Adipose tissue (tissue), 3 donors: ENCODE results near the gene ORC3. TPM values are rescaled to one million over a fixed set of nuclear protein-coding genes. Genes with fewer than 3 reads are reported as not detected.

Experiments
- H3K27ac ChIP-seq: one replicate; pipeline ENCODE4 v1.5.1; 2013; ENCODE audit warnings: low read depth, low read length
- WGBS, 3 donors: extraction: QIAGEN DNeasy Blood & Tissue Kit; methylation state at CpG; one replicate each; pipeline ENCODE4 v1.1.7; 2013; 5-methylcytosine and 5-hydroxymethylcytosine counted together
- polyA plus RNA-seq, 3 donors: library from polyadenylated mRNA; stranded (reverse); fragments of 200-250 nt; gene quantifications; one replicate each; pipeline ENCODE4 v1.2.3, GENCODE V29; 2013
- donor health status: healthy with polysubstance abuse.
- donor health status: Bipolar disorder and iron deficiency.
- donor health status: healthy.

The ORC3 gene
- polyA plus RNA-seq, 3 donors, result 7.9 to 20.7 (median 11.6) TPM

DNA sequence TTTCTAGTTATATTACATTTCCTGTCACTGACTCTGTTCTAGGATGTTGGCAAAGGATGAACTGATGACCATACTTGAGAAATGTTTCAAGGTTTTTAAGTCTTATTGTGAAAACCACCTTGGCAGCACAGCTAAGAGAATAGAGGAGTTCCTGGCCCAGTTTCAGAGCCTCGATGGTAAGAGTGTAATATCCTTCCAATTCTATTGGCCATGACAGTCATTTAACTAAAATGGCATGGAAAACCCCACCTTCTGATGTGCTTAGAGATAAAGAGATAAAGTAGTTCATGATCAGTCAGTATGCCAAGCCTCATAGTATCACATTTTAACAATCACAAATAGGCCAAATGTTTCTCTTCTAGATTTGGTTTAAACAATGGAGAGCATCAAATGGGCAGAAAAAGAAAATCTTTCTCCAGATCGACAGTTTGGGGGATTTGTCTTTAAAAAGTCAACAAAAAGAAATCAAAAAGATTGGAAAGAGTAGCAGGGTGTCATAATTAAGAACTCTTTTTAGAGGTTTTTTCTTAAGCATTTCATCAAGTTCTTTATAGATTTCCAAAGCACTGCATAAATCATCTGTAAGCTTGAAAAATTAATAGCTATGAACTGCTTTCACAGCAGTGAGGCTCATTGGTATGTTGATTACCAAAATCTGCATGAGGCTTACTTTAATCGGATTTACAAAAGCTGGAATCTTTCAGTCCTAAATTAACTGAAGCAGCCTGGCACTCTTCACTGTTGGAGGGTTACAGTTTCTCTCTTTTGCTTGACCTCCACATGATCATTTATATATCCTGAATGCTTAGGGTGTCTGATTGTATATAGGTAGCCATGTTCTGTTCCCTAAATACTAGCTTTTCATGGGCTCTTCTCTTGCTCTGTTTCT, 63.4 kb downstream of the ORC3 start:
- no peak overlapping the region for H3K27ac ChIP-seq
- 66 to 75% (median 70%) methylated on average over 3 of the region's 3 CpGs for WGBS, 3 donors

- no peak overlapping the region for H3K27ac ChIP-seq
- 91 to 96% (median 94%) methylated on average over 1 of the region's 1 CpG for WGBS, 3 donors
These were observed 64.2 kb downstream of the ORC3 start for GRCh38 chr6:87654122-87654521.

- 69 to 82% (median 80%) methylated on average over 2 of the region's 2 CpGs for WGBS, 3 donors
- H3K27ac ChIP-seq, result no peak overlapping the region
These were observed 65.0 kb downstream of the ORC3 start for GRCh38 chr6:87654875-87655454.

- H3K27ac ChIP-seq, result no peak overlapping the region
These were observed 65.9 kb downstream of the ORC3 start for GRCh38 chr6:87655824-87656223.

DNA sequence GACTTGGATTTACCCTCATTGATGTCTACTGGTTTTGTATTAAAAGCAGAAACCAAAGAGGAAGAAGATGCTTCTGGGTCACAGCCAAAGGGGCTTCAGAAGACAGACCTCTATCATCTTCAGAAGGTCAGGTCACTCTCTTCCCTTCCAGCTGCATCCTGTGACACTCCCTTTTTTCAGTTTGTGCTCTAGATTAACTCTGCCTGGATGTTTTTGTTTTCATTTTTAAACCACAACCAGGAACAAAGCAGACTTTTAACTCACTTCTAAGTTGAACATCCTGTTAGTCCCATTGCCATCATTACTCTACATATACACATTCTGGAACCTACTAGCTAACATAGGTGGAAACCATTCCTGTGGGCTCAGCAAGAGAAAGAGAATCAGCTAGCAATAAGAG, 66.9 kb downstream of the ORC3 start:
- no peak overlapping the region for H3K27ac ChIP-seq

DNA sequence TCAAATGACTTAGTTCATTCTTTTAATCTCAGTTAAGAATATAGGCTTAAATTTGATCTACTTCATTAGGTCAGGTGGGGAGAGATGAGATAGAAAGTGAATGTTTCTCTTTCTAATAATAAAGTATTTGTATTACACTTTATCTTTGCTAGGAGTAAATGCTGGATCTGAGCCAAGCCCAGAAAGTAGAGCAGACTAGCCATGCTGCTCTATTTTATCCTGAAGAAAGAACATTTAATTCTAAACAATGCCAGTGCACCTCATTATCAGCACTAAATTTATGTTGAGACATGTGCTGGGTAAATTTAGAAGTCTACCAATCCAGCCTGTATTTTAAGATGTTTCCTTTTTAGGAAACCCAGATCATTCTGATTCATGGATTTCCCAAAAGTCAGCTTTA, 68.6 kb downstream of the ORC3 start:
- H3K27ac ChIP-seq, result no peak overlapping the region

GRCh38 chr6:87660226-87660911, 70.4 kb downstream of the ORC3 start:
- no peak overlapping the region for H3K27ac ChIP-seq

GRCh38 chr6:87661016-87661415, 71.1 kb downstream of the ORC3 start:
- H3K27ac ChIP-seq, result no peak overlapping the region
- 88 to 100% (median 92%) methylated on average over 1 of the region's 1 CpG for WGBS, 3 donors

DNA sequence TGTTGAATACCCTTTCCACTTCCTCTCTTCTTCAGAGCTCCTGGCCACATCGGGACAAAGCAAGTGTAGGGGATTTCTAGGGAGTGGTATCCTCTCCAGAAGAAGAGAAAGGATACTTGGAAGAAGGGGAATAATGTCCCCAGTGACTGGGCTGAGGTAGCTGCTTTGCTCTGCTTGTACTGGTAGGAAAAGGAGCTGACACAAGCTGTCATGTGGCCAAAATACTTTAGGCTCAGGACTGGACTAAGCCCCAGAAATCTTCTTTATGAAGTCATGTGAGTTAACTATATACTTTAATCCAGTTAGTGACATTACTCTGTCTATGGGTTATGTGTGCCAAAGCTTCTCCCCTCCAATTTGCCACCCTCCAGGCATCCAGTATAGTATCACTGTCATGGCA, 71.6 kb downstream of the ORC3 start:
- 38 to 74% (median 53%) methylated on average over 1 of the region's 1 CpG for WGBS, 3 donors
- H3K27ac ChIP-seq, result no peak overlapping the region

- 75 to 85% (median 82%) methylated on average over 2 of the region's 2 CpGs for WGBS, 3 donors
- H3K27ac ChIP-seq, result no peak overlapping the region
These were observed 73.5 kb downstream of the ORC3 start for GRCh38 chr6:87663434-87663833.

DNA sequence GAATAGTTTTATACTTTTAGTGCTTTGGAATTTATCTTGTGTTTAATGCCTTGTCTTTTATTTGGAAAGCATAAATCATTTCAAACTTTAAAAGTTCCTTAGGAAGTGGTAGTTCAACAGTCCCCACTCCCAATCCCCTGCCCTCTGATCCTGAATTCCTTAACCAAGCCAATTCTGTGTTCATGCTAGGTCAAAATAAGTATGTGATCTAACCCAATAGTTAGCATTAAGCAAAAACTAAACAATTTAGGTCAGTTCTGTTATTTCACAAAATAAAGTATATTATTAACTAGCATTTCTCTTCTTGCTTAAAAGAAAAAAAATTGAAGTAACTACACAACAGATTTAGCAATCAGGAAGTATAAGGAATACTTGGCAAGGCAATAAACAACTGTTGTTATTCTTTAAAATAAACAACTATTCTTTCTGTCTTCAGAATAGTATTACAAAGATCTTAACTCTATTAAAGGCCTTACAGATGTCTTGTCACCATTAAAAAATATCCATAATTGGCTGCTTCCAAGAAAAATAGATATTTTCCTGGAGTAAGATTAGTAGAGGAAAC, 75.1 kb downstream of the ORC3 start:
- H3K27ac ChIP-seq, result no peak overlapping the region

DNA sequence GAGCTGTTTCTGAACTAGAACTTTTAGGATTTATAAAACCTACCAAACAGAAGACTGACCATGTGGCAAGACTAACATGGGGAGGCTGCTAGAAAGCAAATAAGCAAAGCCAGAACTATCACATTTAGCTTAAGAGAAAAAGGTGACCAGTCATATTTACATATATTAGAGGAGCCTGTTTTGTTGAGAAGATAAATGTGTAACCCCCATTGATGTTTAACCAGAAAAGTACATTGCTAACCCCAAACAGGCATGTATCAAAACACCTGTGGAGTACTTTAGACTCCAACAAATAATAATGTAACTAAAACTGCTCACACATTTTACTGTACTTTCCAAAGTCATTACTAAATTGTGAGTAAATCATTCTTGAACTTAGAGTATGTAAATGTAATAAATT, 77.1 kb downstream of the ORC3 start:
- H3K27ac ChIP-seq, result no peak overlapping the region

- 85 to 95% (median 90%) methylated on average over 2 of the region's 2 CpGs for WGBS, 3 donors
- H3K27ac ChIP-seq, result no peak overlapping the region
These were observed 78.1 kb downstream of the ORC3 start for GRCh38 chr6:87668013-87668412.

DNA sequence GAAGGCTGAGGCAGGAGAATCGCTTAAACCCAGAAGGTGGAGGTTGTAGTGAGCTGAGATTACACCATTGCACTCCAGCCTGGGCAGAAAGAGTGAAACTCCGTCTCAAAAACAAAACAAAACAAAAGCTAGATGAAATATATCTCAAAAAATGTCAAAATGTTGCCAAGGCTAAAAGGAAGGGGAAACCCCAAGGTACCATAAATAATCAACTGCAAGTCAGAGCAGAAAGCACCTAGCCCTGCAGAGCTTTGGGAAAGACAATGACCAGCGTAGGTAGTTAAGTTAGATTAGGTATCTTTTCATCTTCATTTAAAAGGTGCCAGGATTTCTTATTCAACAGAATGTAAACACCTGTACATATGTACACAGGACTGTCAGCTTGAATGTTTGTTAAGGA, 79.1 kb downstream of the ORC3 start:
- no peak overlapping the region for H3K27ac ChIP-seq
- WGBS, 3 donors, result 61 to 81% (median 74%) methylated on average over 3 of the region's 3 CpGs

DNA sequence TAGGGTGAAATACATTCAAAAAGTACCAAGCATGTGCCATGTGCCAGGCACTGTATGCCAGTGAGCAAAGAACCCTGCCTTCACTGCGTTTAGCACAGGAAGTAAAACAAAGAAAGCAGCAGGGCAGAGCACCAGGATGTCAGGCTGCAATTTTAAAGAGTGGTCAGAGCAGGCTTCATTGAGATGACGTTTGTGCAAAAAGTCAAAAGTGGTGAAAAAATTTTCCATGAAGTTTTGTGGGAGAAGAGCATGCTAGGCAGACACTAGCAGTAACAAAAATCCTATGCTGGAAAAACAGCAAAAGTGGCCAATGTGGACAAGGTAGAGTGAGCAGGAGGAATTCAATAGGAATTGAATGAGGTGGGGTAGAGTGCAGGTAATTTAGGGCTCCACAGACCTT, 80.8 kb downstream of the ORC3 start:
- no peak overlapping the region for H3K27ac ChIP-seq
- WGBS, 3 donors, result 32 to 72% (median 41%) methylated on average over 2 of the region's 2 CpGs

GRCh38 chr6:87671555-87672029, 81.7 kb downstream of the ORC3 start:
- H3K27ac ChIP-seq, result no peak overlapping the region
- 55 to 61% (median 57%) methylated on average over 6 of the region's 6 CpGs for WGBS, 3 donors

DNA sequence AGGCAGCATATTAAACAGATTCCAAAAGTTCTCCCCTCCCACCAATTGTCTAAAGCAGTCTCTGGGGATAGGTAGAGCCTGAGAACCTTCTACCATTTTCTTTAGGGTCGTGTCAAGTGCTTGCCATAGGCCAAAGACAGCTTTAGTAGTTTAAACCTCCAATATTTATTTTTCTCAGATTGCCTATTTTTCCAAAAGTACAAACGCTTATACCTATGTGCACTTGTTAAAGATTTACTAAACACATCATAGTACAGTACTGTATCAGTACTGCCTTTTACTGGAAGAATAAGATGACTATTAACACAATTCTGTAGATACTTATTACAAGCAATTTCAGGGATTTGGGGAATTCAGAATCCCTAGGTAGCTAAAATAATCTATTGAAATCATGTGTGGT, 82.7 kb downstream of the ORC3 start:
- 71 to 95% (median 92%) methylated on average over 2 of the region's 2 CpGs for WGBS, 3 donors
- H3K27ac ChIP-seq, result no peak overlapping the region

GRCh38 chr6:87673237-87673636, 83.3 kb downstream of the ORC3 start:
- WGBS, 3 donors, result 95 to 96% (median 96%) methylated on average over 5 of the region's 5 CpGs
- no peak overlapping the region for H3K27ac ChIP-seq

- no peak overlapping the region for H3K27ac ChIP-seq
These were observed 84.4 kb downstream of the ORC3 start for GRCh38 chr6:87674290-87674689.
